Measurements from ENCODE around the gene FSTL4. TPM values are rescaled to one million over a fixed set of nuclear protein-coding genes. Genes with fewer than 3 reads are reported as not detected.

The FSTL4 gene
- total and polyA plus RNA-seq, 2 experiments from 2014 or later, result 1.4 to 2.8 TPM

DNA sequence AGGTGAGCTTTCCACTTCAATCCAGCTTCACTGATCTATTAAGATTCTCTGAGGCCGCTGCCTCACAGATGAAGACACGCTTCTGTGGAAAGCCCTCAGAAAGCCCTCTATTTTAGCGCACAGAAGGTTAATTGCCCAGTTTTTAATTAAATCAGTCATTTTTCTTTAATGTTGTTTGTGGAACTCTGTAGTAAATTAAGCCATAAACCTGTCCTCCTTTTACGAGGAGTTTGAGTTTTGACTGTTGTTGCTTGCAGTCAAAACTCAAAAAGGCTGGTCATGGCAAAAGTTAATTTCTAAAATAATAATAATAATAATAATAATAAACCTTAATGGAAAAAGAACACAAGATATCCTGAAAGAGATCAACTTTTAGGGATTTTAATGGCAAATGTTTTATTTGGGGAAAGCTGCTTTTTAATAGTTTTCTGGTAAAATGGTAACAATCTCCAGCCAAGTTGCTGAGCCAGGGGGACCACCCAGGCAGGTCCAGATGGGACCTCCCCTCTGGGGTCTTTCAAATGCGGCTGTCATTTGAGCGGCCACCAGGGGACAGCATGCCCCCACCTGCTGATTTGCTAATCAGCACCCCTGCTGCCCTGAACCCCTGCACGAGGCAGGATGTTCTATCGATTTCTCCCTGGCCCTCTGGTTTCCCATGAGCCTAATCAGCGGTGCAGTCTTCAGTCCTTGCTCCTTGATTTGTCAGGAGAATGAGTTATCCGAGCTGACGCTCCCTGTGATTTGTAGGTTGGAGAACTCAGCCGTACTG lies 247.2 kb downstream of the FSTL4 start:
- no peak for TF ChIP-seq STAT1 (IDR thresholded peaks at IDR 0.05; ENCODE audit: unreplicated experiment)
- TF ChIP-seq NANOG (IDR thresholded peaks at IDR 0.05; ENCODE audit: borderline replicate concordance), result no peak; the same call in 1 of the 2 replicates
- no peak for TF ChIP-seq CREB1 (CRISPR knock-in tag; IDR thresholded peaks at IDR 0.05; ENCODE audit: low read depth)
- no peak for TF ChIP-seq POLR2AphosphoS5 (IDR thresholded peaks at IDR 0.05; ENCODE audit: low read depth)
- peak; percentile 55 to 71 for TF ChIP-seq CTCF (conservative IDR thresholded peaks at IDR 0.05; ENCODE audit: low read depth in 2 of 2)
- no peaks in the 10 kb centered on the region for H3F3A ChIP-seq (replicated peaks; ENCODE audit: low read depth)
- Mint-ChIP-seq H3K27me3 (ENCODE audit: insufficient read depth, low read depth, poor library complexity) (peaks cover 12% of the 10 kb centered on the region), H3K27ac (no peak overlapping the region), H3K4me1 (peaks cover 46% of the 10 kb centered on the region), H3K9me3 (no peaks in the 10 kb centered on the region), H3K4me3 (no peak overlapping the region), H3K36me3 (ENCODE audit: low read depth) (no peaks in the 10 kb centered on the region)
- peaks cover 49% of the 10 kb centered on the region for H3K4me1 ChIP-seq (ENCODE audit: insufficient read depth)
- H3K27ac ChIP-seq (ENCODE audit: low read depth), result no peak overlapping the region
- no peaks in the 10 kb centered on the region for H3K79me2 ChIP-seq (replicated peaks; ENCODE audit: insufficient read depth)
- H4K20me1 ChIP-seq (replicated peaks; ENCODE audit: insufficient read depth), result no peaks in the 10 kb centered on the region
- H3K9me2 ChIP-seq (ENCODE audit: insufficient read depth), result no peaks in the 10 kb centered on the region
- H2AFZ ChIP-seq, result no peak overlapping the region
- H3K4me3 ChIP-seq, result no peak overlapping the region
- DNase-seq (ENCODE audit: low spot score) (peak; percentile 67), ATAC-seq (peak; percentile 72)
- H3K36me3 ChIP-seq (ENCODE audit: insufficient read depth), result no peaks in the 10 kb centered on the region
- no peaks in the 10 kb centered on the region for H3K27me3 ChIP-seq (ENCODE audit: insufficient read depth)
- H3K4me2 ChIP-seq, result peak overlapping the region; percentile 35; the same call in 1 of the 2 replicates

GRCh38 chr5:133363807-133364587 lies 248.3 kb downstream of the FSTL4 start:
- no peaks in the 10 kb centered on the region for H4K20me1 ChIP-seq (replicated peaks; ENCODE audit: insufficient read depth)
- no peak overlapping the region for H3K27ac ChIP-seq (ENCODE audit: low read depth)
- no peaks in the 10 kb centered on the region for H3K79me2 ChIP-seq (replicated peaks; ENCODE audit: insufficient read depth)
- Mint-ChIP-seq H3K27me3 (ENCODE audit: insufficient read depth, low read depth, poor library complexity) (peaks cover 12% of the 10 kb centered on the region), H3K36me3 (ENCODE audit: low read depth) (no peaks in the 10 kb centered on the region), H3K9me3 (no peaks in the 10 kb centered on the region), H3K4me3 (no peak overlapping the region), H3K27ac (no peak overlapping the region), H3K4me1 (peaks cover 46% of the 10 kb centered on the region)
- H3K36me3 ChIP-seq (ENCODE audit: insufficient read depth), result no peaks in the 10 kb centered on the region
- DNase-seq (ENCODE audit: low spot score) (no peak), ATAC-seq (peak; percentile 17; the same call in 1 of the 3 replicates)
- TF ChIP-seq ZNF114 (CRISPR knock-in tag; IDR thresholded peaks at IDR 0.05) (no peak), CTCF (conservative IDR thresholded peaks at IDR 0.05; ENCODE audit: low read depth in 2 of 2) (peak in 1 of 2 experiments; percentile 30; a peak in 2 of 4 replicates)
- H3F3A ChIP-seq (replicated peaks; ENCODE audit: low read depth), result no peaks in the 10 kb centered on the region
- H3K4me2 ChIP-seq, result peak overlapping the region; percentile 35
- H3K27me3 ChIP-seq (ENCODE audit: insufficient read depth), result no peaks in the 10 kb centered on the region
- peaks cover 49% of the 10 kb centered on the region for H3K4me1 ChIP-seq (ENCODE audit: insufficient read depth)
- H3K9me2 ChIP-seq (ENCODE audit: insufficient read depth), result no peaks in the 10 kb centered on the region
- H2AFZ ChIP-seq, result 0 out of 2 replicates have a peak overlapping the region, but pooled peaks have one; percentile 32
- no peak overlapping the region for H3K4me3 ChIP-seq
